CD14-positive monocyte (primary cell): ENCODE measurements around the gene MAP2K1. TPM values are rescaled to one million over a fixed set of nuclear protein-coding genes. Genes with fewer than 3 reads are reported as not detected.
A peak's percentile ranks its signal among the peaks of the same experiment; 100 is the strongest.

Experiments used
- DNase-seq, 3 donors: peaks; one replicate each; pipeline ENCODE4 v3.0.0-alpha.2; 2011 to 2022
- H2AFZ ChIP-seq: 2 replicates; pipeline ENCODE4 v1.6.0; 2012; ENCODE audit warnings: mild to moderate bottlenecking, low read depth, low read length, inconsistent platforms; ENCODE audit not compliant: insufficient read depth, poor library complexity, severe bottlenecking
- H3K27ac ChIP-seq, 2 donors: 1 replicate in 1 of 2; 2 replicates in 1 of 2; pipeline ENCODE4 v1.5.1; 2012 to 2013; ENCODE audit warnings: low read length in 2 of 2, control low read depth in 1 of 2, inconsistent platforms in 1 of 2, low read depth in 1 of 2, mild to moderate bottlenecking in 1 of 2
- H3K27me3 ChIP-seq, 2 donors: one replicate each; pipeline versions ENCODE4 v1.6.0 to v1.6.1; 2011 to 2013; ENCODE audit warnings: low read length in 2 of 2; ENCODE audit not compliant: control insufficient read depth in 2 of 2, insufficient read depth in 2 of 2
- H3K36me3 ChIP-seq, 2 donors: replicated peaks in 1 of 2; 1 replicate in 1 of 2; 2 replicates in 1 of 2; pipeline versions ENCODE4 v1.5.1 to v1.6.1; 2012 to 2013; ENCODE audit warnings: low read length in 2 of 2, control low read depth in 1 of 2, inconsistent platforms in 1 of 2, mild to moderate bottlenecking in 1 of 2; ENCODE audit not compliant: insufficient read depth in 2 of 2, control insufficient read depth in 1 of 2
- H3K4me1 ChIP-seq, 2 donors: 1 replicate in 1 of 2; 2 replicates in 1 of 2; pipeline versions ENCODE4 v1.5.1 to v1.6.1; 2012 to 2013; ENCODE audit warnings: low read length in 2 of 2, control low read depth in 1 of 2, inconsistent platforms in 1 of 2, mild to moderate bottlenecking in 1 of 2, moderate library complexity in 1 of 2; ENCODE audit not compliant: insufficient read depth in 2 of 2, control insufficient read depth in 1 of 2
- H3K4me2 ChIP-seq: replicated peaks from 2 replicates; pipeline ENCODE3; 2012; ENCODE audit warnings: low read length, moderate library complexity, mild to moderate bottlenecking; ENCODE audit not compliant: poor library complexity, severe bottlenecking; ENCODE audit errors: extremely low read depth
- H3K4me3 ChIP-seq, 3 experiments: fragments of 200-600 bp in 1 of 3; sonication (generic) in 1 of 3; replicated peaks in 1 of 3; 1 replicate in 2 of 3; 2 replicates in 1 of 3; pipeline ENCODE4 v1.5.1; 2011 to 2013; ENCODE audit warnings: low read length in 3 of 3, mild to moderate bottlenecking in 3 of 3, control low read depth in 2 of 3, low read depth in 2 of 3, inconsistent platforms in 1 of 3, moderate library complexity in 1 of 3
- H3K79me2 ChIP-seq: 2 replicates; pipeline ENCODE4 v1.6.0; 2012; ENCODE audit warnings: mild to moderate bottlenecking, control low read depth, inconsistent platforms, low read length, moderate library complexity; ENCODE audit not compliant: insufficient read depth
- H3K9ac ChIP-seq: 2 replicates; pipeline ENCODE4 v1.6.0; 2017; ENCODE audit warnings: low read length, mild to moderate bottlenecking; ENCODE audit not compliant: insufficient read depth, poor library complexity, severe bottlenecking
- H3K9me3 ChIP-seq, 2 donors: replicated peaks in 1 of 2; 1 replicate in 1 of 2; 2 replicates in 1 of 2; pipeline versions ENCODE4 v1.5.1 to v1.6.1; 2012 to 2013; ENCODE audit warnings: low read length in 2 of 2, control low read depth in 1 of 2; ENCODE audit not compliant: control insufficient read depth in 1 of 2, insufficient read depth in 1 of 2
- H4K20me1 ChIP-seq: 2 replicates; pipeline ENCODE4 v1.6.0; 2012; ENCODE audit warnings: mild to moderate bottlenecking, low read length, control low read depth, moderate library complexity; ENCODE audit not compliant: insufficient read depth
- H3K27ac Mint-ChIP-seq, 7 donors: one replicate each; pipeline ENCODE4 v1.8.0; 2020; ENCODE audit warnings: mild to moderate bottlenecking in 7 of 7, mixed read lengths in 7 of 7, moderate library complexity in 6 of 7, inconsistent platforms in 2 of 7
- H3K27me3 Mint-ChIP-seq, 3 donors: one replicate each; pipeline ENCODE4 v1.8.0; 2021 to 2022; ENCODE audit warnings: low read depth in 3 of 3, mild to moderate bottlenecking in 3 of 3, mixed read lengths in 3 of 3, moderate library complexity in 3 of 3, inconsistent platforms in 1 of 3
- H3K36me3 Mint-ChIP-seq, 2 donors: one replicate each; pipeline ENCODE4 v1.8.0; 2020; ENCODE audit warnings: mixed read lengths in 2 of 2, inconsistent platforms in 1 of 2, mild to moderate bottlenecking in 1 of 2
- H3K4me1 Mint-ChIP-seq: one replicate; pipeline ENCODE4 v1.8.0; 2020; ENCODE audit warnings: mild to moderate bottlenecking, mixed read lengths
- H3K4me3 Mint-ChIP-seq, 2 donors: one replicate each; pipeline ENCODE4 v1.8.0; 2020; ENCODE audit warnings: mild to moderate bottlenecking in 2 of 2, mixed read lengths in 2 of 2, moderate library complexity in 1 of 2
- H3K9me3 Mint-ChIP-seq, 7 donors: one replicate each; pipeline ENCODE4 v1.8.0; 2020 to 2022; ENCODE audit warnings: mixed read lengths in 7 of 7, mild to moderate bottlenecking in 6 of 7, moderate library complexity in 6 of 7, inconsistent platforms in 2 of 7
- CTCF ChIP-seq: fragments of 200-600 bp; IDR thresholded peaks from one replicate; pipeline ENCODE4 v1.8.0; 2022; ENCODE audit warnings: antibody characterized with exemption, mild to moderate bottlenecking
- WGBS: methylation state at CpG from one replicate; pipeline ENCODE4 v1.1.5; 2013; ENCODE audit warnings: missing lambda C conversion rate; ENCODE audit not compliant: insufficient coverage; 5-methylcytosine and 5-hydroxymethylcytosine counted together
- intact Hi-C, 2 donors: fragments of 100-400 bp; cut with micrococcal nuclease; formaldehyde crosslinking; loops; one replicate each; pipeline versions ENCODE4 v1.15.0 to v1.15.1; 2023
- polyA plus RNA-seq, 3 donors: library from polyadenylated mRNA; depleted of rRNA in 1 of 3; unstranded in 2 of 3; stranded (reverse) in 1 of 3; fragments of 300-500 nt in 2 of 3; fragments of >200 nt in 1 of 3; fragmentation: Illumina TruSeq in 2 of 3; gene quantifications; 1 replicate in 2 of 3; 2 replicates in 1 of 3; pipeline ENCODE4 v1.2.3, GENCODE V29; 2012 to 2021

MAP2K1 gene
- polyA plus RNA-seq, 3 donors, result 41.3 to 71.1 (median 64.5) TPM

DNA sequence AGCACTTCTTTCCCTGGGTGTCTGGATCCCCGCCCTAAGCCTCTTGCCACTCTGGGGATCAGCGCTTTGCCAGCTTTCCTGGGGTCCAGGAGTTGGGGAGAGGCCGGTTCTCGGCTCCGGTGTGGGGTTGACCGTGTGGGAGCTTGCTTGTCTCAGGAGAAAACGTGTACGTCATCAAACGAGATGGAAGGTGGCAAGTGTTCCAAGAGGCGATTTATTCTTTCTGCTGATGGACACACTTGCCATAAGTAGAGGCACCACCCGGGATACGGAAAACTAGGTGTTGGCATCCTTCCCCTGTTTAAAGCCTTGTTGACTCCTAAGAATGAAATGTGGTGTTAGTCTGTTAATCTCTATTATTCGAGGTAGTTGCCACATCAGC lies 118.7 kb downstream of the MAP2K1 start:
- TF ChIP-seq CTCF, result no peak
- H3K9me3 ChIP-seq, result no peaks in the 10 kb centered on the region
- peak overlapping the region; percentile 92 to 98 (median 97) for H3K4me3 ChIP-seq
- Mint-ChIP-seq H3K4me3 (peak overlapping the region; percentile 100), H3K27me3 (peaks cover 0 to 2% (median 0%) of the 10 kb centered on the region in 3 donors), H3K27ac (peak overlapping the region; percentile 94 to 99 (median 97)), H3K4me1 (peaks cover 30% of the 10 kb centered on the region), H3K9me3 (no peaks in the 10 kb centered on the region), H3K36me3 (peaks cover 27 to 31% of the 10 kb centered on the region in 2 donors)
- DNase-seq, result no peak
- peak overlapping the region; percentile 88 to 92 for H3K27ac ChIP-seq
- H3K9ac ChIP-seq, result peak overlapping the region; percentile 83
- H3K27me3 ChIP-seq, result no peaks in the 10 kb centered on the region
- peaks cover 34% of the 10 kb centered on the region for H4K20me1 ChIP-seq
- 0% methylated on average over 4 of the region's 13 CpGs for WGBS
- peak overlapping the region; percentile 97 for H2AFZ ChIP-seq
- peaks cover 28 to 32% of the 10 kb centered on the region in 2 donors for H3K36me3 ChIP-seq
- H3K4me2 ChIP-seq, result peak overlapping the region; percentile 99
- H3K79me2 ChIP-seq, result peaks cover 69% of the 10 kb centered on the region
- intact Hi-C loops, result no loop called here
- H3K4me1 ChIP-seq, result peaks cover 25 to 40% of the 10 kb centered on the region in 2 donors

- no peak for DNase-seq
- peaks cover 24 to 32% of the 10 kb centered on the region in 2 donors for H3K36me3 ChIP-seq
- peak overlapping the region; percentile 92 to 98 (median 97) for H3K4me3 ChIP-seq
- H3K27ac Mint-ChIP-seq, result peak overlapping the region in 6 of 7 donors; percentile 97 to 99 (median 98)
- H4K20me1 ChIP-seq, result peaks cover 30% of the 10 kb centered on the region
- peak overlapping the region; percentile 97 for H2AFZ ChIP-seq
- intact Hi-C loops, result no loop called here
- no CpG with 5 or more reads among the region's 4 CpGs for WGBS
- H3K9me3 Mint-ChIP-seq, result no peaks in the 10 kb centered on the region
- peaks cover 65% of the 10 kb centered on the region for H3K79me2 ChIP-seq
- H3K27me3 Mint-ChIP-seq, result peaks cover 0 to 2% (median 0%) of the 10 kb centered on the region in 3 donors
- H3K27ac ChIP-seq, result peak overlapping the region in 1 of 2 donors; percentile 88
- no peaks in the 10 kb centered on the region for H3K27me3 ChIP-seq
- TF ChIP-seq CTCF, result no peak
- peaks cover 30% of the 10 kb centered on the region for H3K4me1 Mint-ChIP-seq
- peak overlapping the region; percentile 83 for H3K9ac ChIP-seq
- peaks cover 26 to 27% of the 10 kb centered on the region in 2 donors for H3K36me3 Mint-ChIP-seq
- no peaks in the 10 kb centered on the region for H3K9me3 ChIP-seq
- peak overlapping the region; percentile 99 for H3K4me2 ChIP-seq
- peaks cover 25 to 40% of the 10 kb centered on the region in 2 donors for H3K4me1 ChIP-seq
- H3K4me3 Mint-ChIP-seq, result peak overlapping the region; percentile 100
These were observed 119.1 kb downstream of the MAP2K1 start for GRCh38 chr15:66505818-66506217.
